Activated CD8-positive, alpha-beta memory T cell treated with anti-CD3 and anti-CD28 coated beads for 4 hours (primary cell): Measurements from ENCODE around the gene SLC25A44.

Source experiments
- DNase-seq, 2 donors: peaks; one replicate each; pipeline ENCODE4 v3.0.0-alpha.2; 2020; ENCODE audit warnings: low read depth in 2 of 2

SLC25A44 gene, protein sequence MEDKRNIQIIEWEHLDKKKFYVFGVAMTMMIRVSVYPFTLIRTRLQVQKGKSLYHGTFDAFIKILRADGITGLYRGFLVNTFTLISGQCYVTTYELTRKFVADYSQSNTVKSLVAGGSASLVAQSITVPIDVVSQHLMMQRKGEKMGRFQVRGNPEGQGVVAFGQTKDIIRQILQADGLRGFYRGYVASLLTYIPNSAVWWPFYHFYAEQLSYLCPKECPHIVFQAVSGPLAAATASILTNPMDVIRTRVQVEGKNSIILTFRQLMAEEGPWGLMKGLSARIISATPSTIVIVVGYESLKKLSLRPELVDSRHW

GRCh38 chr1:156193488-156194299, at the start of gene SLC25A44:
SLC25A44 (plus strand) TSS chr1:156194104; CDS start chr1:156199848, 5,744 bp downstream.
- DNase-seq = peak; percentile 93 to 94

- DNase-seq = no peak
Measured at GRCh38 chr1:156144742-156145141, 49.2 kb upstream of the SLC25A44 start.

DNA sequence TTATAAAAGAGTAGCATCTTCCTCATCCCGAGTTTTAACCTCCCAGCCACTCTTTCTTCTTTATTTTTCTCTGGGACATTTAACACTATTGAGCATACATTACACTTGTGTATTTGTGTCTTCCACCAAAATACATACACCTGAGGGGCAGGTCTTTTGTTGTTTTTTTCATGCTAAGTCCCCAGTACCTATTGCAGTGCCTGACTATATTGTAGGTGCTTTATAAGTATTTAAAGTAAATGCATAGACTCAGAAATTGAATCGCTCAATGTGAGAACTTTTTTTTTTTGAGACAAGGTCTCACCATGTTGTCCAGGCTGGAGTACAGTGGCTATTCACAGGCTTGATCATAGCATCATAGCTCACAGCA, 48.3 kb upstream of the SLC25A44 start:
- no peak for DNase-seq

DNA sequence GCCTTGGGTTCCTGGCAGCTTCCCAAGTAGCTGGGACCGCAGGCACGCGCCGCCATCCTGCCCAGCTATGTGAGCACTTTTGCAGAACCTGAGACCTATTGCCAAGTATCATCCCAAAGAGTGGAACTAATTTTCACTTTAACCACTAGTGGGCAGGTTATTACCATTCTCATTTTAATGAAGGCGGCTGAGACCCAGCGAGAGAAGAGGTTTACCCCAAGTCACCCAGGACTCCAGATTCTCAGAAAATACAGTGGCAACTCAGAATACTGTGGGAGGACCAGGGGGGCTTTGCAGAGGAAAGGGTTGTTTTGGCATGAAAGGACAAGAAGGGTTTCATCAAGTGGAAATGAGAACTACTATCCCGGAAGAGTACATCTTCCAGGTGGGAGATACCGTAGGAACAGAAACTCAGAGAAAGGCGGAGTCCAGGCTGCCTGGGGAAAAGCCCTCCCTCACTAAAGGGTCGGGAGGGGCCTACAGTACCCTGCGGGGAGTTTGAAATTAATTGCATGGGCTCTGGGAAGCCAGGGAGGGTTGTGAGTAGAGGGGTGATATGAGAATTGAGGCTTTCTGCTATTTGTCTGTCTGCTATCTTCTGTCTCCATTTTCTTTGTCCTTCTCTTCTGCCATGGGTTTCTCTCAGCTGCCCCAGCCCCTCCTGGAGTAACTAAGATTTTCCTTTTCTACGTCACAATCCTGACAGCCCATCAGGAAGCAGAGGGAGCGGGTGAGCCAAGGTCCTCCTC, 47.7 kb upstream of the SLC25A44 start:
- DNase-seq = no peak

GRCh38 chr1:156146769-156147405, 47.0 kb upstream of the SLC25A44 start:
- DNase-seq = no peak

DNA sequence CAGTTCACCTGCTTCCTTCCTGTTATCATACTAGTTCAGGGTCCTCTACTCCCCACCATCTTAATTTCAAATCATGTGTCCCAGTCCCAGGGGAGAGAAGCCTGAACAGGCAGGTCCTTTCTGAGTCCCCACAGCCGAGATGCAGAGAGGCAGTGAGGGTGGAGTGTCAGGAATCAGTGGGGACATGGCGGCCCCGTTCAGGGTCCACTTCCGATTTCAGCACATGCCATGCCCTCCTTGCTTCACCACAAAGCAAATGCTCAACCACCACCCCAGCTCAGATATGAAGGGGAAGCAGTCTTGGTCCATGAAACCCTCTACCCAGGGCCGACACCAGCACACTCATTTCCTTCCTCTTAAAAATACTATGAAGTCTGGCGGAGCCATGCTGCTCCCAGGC, 45.7 kb upstream of the SLC25A44 start:
- no peak for DNase-seq

DNA sequence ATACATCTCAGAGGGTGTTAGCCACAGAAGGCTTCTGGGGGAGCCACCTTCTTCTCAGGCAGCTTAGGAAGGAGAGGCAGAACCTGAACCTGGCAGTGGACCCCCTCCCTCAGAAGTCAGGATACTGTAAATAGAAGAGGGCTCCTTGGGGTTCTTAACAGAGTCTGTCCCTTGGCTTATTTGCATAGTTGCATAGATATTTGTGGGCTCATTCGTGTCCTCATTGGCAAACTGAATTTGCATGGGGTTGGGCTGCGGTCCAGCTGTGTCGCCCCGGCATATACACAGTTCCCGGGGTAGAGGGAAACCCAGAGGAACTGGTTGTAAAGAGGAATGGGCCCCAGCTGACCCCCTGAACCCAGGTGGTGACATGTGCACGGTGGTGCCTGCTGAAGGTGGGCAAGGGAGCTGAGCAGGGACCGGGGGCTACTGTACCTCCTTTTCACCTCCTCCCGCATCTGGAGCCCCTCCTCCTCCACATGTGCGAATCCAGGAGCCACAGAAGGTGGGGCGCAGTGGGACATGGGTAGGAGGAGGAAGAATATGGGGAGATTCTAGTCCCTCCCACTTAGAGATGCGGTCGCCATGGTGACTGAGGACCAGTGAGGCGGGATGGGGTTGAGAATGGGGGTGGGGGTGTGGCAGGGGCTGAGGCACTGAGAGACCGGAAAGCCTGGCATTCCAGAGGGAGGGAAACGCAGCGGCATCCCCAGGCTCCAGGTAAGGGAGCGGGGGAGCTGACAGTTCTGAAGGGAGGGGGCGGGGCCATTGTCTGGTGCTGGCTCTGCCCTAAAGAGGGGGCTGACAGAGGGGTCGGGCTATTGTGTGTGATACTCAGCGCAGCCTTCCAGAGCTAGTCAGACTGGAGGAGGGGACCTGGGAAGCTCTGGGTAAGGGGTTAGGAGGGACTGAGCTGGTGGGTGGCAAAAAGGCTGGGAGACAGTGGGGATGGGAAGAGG, 44.3 kb upstream of the SLC25A44 start:
- no peak for DNase-seq

- DNase-seq = no peak
Measured at GRCh38 chr1:156150333-156151011, 43.4 kb upstream of the SLC25A44 start.

DNA sequence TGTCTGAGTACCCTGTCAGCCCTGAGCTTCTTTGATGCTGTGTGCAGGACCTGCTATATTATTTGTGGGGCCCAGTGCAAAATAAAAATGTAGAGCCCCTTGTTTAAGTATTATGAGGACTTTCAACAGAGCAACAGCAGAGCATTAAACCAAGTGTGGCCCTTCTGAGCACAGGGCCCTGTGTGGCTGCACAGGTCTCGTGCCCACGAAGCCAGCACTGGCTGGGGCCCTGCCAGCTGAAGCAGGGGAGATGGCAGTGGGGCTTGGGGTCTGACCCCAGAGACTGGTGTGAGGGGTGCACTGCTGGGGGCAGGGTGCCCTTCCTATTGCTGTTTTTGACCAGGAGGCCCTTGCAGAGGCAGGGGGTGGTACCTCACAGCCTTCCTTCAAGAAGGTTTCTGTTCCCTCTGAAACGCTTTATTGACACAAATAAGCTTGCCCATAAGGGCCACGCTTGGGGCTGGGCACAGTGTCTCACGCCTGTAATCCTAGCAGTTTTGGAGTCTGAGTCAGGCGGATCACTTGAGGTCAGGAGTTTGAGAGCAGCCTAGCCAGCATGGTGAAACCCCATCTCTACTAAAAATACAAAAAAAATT, 42.7 kb upstream of the SLC25A44 start:
- no peak for DNase-seq

DNA sequence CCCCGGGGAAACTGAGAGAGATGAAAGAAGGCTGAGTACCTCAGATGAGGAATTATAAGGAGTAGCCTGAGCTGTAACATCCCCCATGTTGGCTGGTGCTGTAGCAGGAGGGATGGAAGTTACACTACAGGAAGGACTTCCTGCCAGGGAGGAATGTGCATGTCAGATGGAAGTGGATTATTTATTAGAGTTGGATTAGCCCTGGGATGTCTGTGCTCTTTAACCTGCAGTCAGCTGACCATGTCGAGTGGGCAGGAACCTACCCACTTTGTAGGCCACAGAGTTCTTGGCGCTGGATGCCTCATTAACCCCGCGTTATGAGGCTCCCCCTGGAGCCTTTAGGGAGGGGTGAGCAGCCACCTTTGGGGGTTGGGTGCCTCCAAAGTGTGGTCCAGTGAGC, 41.3 kb upstream of the SLC25A44 start:
- no peak for DNase-seq

DNA sequence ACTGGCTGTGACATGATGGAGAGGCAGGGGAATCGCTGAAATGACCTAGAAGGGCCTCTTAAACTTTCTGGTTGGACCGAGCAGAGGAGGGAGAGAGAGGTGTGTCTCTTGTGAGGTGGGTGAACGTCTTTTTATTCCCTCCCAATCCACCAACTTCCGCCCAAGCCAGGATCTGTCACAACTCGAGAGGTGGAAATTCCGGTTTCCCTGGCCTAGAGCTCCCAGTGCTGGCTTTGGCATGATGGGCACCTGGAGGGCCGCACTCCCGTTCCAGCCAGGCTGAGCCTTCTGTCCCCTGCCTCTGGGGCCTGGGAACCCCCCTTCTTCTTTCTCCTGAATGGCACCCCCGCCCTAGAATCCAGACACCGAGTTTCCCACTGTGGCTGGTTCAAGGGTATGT, 40.5 kb upstream of the SLC25A44 start, which contains the start of gene SEMA4A:
SEMA4A (plus strand) TSS at position 224 of the 400 bp plus-strand sequence. CDS start 994 bp downstream, outside the sequence.
- no peak for DNase-seq

DNA sequence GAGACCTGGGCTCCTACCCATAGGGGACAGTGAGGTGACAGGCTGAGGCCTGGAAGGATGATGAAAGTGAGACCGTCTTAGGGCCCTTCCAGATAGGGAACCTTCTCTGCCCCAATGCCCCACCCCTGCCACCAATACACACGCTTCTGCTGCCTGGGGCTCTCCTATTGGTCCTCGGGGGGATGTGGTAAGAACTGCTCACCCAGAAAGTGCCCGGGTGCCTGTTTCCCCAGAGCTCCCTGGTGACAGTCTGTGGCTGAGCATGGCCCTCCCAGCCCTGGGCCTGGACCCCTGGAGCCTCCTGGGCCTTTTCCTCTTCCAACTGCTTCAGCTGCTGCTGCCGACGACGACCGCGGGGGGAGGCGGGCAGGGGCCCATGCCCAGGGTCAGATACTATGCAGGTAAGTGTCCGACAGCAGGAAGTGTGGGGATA, 39.6 kb upstream of the SLC25A44 start:
- no peak for DNase-seq

- DNase-seq = no peak
Measured at GRCh38 chr1:156155756-156156510, 38.0 kb upstream of the SLC25A44 start.

DNA sequence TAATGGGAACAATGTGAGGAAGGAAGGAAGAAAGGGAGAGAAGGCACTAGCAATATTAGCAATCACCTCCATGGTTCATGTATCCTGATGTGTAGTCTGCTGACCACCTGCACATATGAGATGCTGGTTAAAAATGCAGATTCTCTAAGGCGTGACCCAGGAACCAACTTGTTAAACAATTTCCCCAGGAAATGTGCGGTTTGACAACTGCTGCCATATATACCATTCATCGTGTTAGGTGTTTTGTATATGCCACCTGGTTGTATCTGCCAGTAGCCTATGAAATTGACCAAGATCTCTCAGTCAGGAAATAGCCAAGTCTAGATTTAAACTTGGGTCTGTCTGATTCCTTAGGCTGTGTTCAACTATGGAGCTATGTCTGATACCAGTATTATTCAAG, 36.4 kb upstream of the SLC25A44 start:
- DNase-seq = no peak

DNA sequence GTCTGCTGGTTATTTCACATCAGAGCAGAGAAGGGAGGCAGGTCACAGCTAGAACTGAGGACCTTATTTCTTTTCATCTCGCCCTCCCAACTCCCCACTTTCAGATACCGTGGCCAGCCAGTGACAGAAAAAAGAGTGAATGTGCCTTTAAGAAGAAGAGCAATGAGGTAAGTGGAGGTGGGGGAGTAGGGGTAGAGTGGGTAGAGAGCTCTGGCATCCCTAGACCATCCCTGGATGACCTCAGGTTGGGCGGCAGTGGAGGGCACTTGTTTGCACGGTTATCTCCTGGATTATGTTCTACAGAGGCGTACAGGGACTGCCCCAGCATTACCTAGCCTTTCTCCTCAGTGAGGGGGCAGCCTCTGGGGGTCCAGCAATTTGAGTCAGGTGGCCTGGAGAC, 35.9 kb upstream of the SLC25A44 start:
- no peak for DNase-seq

DNA sequence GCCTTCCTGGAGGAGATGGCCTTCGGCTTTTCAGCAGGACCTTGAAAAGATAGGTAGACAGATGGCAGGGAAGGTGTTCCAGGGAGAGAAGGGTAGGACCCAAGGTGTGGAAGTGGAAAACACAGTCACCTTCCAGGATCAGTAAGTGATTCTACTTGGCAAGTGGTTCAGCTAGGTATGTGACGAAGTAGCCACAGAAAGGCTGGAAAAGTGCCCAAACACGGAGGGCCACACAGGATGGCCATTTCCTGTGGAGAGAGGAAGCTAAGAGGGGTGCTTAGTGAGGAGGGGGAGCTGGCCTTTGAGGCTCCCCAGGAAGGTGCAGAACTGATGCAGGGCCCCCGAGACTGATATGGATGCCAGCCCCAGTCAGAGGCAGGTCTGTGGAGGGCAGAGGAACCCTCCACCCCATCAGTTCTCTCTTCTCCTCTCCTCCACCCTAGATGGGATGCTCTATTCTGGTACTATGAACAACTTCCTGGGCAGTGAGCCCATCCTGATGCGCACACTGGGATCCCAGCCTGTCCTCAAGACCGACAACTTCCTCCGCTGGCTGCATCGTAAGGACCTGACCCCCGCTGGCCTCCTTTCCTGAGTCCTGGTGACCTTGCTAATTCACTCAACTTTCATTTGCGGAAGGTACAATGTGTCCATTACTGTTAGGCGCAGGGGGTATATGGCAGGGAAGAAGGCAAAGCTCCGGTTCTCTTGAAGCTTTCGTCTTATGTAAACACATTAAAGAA, 33.7 kb upstream of the SLC25A44 start:
- no peak for DNase-seq

GRCh38 chr1:156160743-156161171, 33.1 kb upstream of the SLC25A44 start:
- peak; percentile 40 to 49 for DNase-seq

GRCh38 chr1:156162430-156163037, 31.4 kb upstream of the SLC25A44 start:
- DNase-seq = no peak
